ENCODE data around the gene C1QTNF8.

C1QTNF8 gene

GRCh38 chr16:1045310-1045992 lies 50.6 kb downstream of the C1QTNF8 start:
- no peak for DNase-seq (ENCODE audit: low read depth in 2 of 2)

GRCh38 chr16:1044460-1045309 lies 51.4 kb downstream of the C1QTNF8 start:
- no peak for DNase-seq (ENCODE audit: low read depth in 2 of 2)

GRCh38 chr16:1043881-1044451 lies 52.1 kb downstream of the C1QTNF8 start:
- no peak for DNase-seq (ENCODE audit: low read depth in 2 of 2)

GRCh38 chr16:1042866-1043265 lies 53.2 kb downstream of the C1QTNF8 start:
- DNase-seq (ENCODE audit: low read depth in 2 of 2): no peak

- no peak for DNase-seq (ENCODE audit: low read depth in 2 of 2)
Measured at GRCh38 chr16:1042049-1042744, 53.8 kb downstream of the C1QTNF8 start.

- DNase-seq (ENCODE audit: low read depth in 2 of 2): no peak
Measured at GRCh38 chr16:1040346-1040745, 55.7 kb downstream of the C1QTNF8 start.

- DNase-seq (ENCODE audit: low read depth in 2 of 2): no peak
Measured at GRCh38 chr16:1039762-1040161, 56.3 kb downstream of the C1QTNF8 start.

GRCh38 chr16:1038932-1039331 lies 57.1 kb downstream of the C1QTNF8 start:
- no peak for DNase-seq (ENCODE audit: low read depth in 2 of 2)

All from activated CD4-positive, alpha-beta T cell treated with anti-CD3 and anti-CD28 coated beads for 24 hours (primary cell).